ENCODE results near the gene RNASE8.

RNASE8 gene

DNA sequence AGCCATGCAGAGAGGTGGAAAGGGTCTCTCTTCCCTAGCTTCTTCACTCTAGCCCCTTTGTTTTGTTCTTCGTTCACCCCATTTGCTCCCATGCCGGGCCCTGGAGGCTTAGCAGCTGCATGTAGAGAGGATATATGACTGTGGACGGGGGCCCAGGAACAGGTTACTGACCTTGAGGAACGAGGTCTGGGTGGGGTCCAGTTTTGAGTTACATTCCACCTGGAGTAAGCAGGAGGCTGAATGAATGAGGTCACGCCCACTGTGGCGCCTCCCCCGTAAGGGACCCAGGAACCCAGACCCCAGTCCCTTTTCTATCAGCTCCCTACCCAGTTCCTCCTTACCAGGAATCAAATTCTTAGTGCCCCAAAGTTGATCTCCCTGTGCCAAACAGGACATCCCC, 39.3 kb upstream of the RNASE8 start:
- no peak overlapping the region for H3K4me3 ChIP-seq (ENCODE audit: low read length)
- no peak for DNase-seq (ENCODE audit: low read depth)
- TF ChIP-seq, protein P1, sequence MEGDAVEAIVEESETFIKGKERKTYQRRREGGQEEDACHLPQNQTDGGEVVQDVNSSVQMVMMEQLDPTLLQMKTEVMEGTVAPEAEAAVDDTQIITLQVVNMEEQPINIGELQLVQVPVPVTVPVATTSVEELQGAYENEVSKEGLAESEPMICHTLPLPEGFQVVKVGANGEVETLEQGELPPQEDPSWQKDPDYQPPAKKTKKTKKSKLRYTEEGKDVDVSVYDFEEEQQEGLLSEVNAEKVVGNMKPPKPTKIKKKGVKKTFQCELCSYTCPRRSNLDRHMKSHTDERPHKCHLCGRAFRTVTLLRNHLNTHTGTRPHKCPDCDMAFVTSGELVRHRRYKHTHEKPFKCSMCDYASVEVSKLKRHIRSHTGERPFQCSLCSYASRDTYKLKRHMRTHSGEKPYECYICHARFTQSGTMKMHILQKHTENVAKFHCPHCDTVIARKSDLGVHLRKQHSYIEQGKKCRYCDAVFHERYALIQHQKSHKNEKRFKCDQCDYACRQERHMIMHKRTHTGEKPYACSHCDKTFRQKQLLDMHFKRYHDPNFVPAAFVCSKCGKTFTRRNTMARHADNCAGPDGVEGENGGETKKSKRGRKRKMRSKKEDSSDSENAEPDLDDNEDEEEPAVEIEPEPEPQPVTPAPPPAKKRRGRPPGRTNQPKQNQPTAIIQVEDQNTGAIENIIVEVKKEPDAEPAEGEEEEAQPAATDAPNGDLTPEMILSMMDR (conservative IDR thresholded peaks at IDR 0.05; ENCODE audit: low read depth, low read length): no peak

DNA sequence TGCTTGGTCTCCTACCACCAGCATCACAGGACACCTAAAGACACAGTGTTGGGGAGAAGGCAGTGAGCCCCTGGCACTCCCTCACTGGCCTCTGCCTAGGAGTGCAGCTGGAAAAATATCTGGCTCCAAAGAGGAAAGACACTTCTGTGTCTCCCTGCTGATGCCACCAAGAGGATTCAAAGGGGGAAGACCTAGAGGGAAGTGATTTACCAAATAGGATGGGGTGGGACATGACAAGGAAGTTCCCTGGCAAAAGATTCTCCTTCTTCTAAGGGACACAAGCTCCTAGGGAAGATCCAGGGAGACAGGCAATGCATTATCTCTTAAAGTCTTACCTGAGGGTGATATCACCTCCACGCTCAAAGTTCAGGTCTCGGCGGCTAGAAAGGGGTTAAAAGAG, 38.8 kb upstream of the RNASE8 start:
- DNase-seq (ENCODE audit: low read depth): no peak

DNA sequence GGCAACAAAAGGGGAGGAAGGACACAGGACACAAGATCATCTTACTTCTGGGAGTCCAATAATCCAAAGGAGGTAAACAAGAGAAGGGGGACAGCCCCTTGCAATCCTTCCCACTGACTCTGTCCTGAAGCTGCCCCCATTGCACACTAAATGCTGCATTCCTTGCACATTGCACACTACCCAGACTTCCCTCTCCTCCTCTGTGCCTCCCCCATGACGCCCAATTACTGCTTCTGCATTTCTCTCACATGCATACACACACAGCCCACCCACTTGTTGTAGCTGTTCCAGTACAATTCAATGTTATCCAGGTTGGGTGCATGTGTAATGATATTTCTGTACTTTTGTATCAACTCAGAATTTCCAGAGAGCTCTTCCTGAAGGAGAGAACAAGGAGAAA, 38.3 kb upstream of the RNASE8 start:
- TF ChIP-seq, protein P1 (conservative IDR thresholded peaks at IDR 0.05; ENCODE audit: low read depth, low read length): no peak
- no peak for DNase-seq (ENCODE audit: low read depth)
- no peak overlapping the region for H3K4me3 ChIP-seq (ENCODE audit: low read length)

More for the DNA sequence above, 38.8 kb upstream of the RNASE8 start:
- no peak overlapping the region for H3K4me3 ChIP-seq (ENCODE audit: low read length)
- TF ChIP-seq, protein P1 (conservative IDR thresholded peaks at IDR 0.05; ENCODE audit: low read depth, low read length): no peak

- TF ChIP-seq, protein P1 (conservative IDR thresholded peaks at IDR 0.05; ENCODE audit: low read depth, low read length): no peak
- DNase-seq (ENCODE audit: low read depth): no peak
- no peak overlapping the region for H3K4me3 ChIP-seq (ENCODE audit: low read length)
These were observed 36.6 kb upstream of the RNASE8 start for GRCh38 chr14:21020977-21021545.

DNA sequence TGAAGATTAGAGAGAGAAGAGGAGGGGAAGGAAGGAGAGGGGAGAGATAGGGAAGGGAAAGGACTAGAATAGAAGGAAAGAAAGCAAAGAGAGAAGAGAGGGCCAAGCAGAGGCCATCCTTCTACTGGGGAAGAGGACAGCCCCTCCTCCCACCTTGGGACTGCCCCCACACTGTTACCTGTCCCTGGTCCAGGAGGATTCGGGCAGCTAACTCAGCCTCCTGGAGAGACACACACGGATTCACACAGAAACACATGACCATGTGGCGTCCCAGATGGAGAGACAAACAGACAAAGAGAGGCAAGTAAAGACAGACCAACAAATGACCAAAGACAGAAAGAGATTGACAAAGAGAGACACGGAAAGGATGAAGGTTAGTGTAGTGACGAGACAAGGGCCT, 34.9 kb upstream of the RNASE8 start:
- no peak for DNase-seq (ENCODE audit: low read depth)
- H3K4me3 ChIP-seq (ENCODE audit: low read length): no peak overlapping the region
- TF ChIP-seq, protein P1 (conservative IDR thresholded peaks at IDR 0.05; ENCODE audit: low read depth, low read length): no peak

DNA sequence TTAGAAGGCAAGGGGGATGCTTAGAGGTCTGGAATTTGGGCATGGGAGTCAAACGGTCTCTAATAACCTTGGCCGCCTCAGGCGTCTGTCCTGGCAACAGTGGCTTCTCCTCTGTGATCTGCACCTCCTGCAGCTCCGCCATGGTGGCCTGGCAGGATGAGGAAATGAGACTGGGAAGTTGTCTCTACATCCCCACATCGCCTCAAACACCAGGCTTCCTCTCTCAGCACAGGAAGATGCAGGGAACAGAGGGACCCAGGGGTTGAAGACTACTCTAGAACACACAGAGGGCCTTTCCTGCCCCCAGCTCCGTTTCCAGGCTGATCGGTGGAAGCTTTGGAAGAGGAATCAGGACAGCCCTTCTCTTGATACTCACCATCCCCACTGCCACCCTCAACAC, 34.4 kb upstream of the RNASE8 start:
- TF ChIP-seq, protein P1 (conservative IDR thresholded peaks at IDR 0.05; ENCODE audit: low read depth, low read length): no peak
- no peak for DNase-seq (ENCODE audit: low read depth)
- no peak overlapping the region for H3K4me3 ChIP-seq (ENCODE audit: low read length)

DNA sequence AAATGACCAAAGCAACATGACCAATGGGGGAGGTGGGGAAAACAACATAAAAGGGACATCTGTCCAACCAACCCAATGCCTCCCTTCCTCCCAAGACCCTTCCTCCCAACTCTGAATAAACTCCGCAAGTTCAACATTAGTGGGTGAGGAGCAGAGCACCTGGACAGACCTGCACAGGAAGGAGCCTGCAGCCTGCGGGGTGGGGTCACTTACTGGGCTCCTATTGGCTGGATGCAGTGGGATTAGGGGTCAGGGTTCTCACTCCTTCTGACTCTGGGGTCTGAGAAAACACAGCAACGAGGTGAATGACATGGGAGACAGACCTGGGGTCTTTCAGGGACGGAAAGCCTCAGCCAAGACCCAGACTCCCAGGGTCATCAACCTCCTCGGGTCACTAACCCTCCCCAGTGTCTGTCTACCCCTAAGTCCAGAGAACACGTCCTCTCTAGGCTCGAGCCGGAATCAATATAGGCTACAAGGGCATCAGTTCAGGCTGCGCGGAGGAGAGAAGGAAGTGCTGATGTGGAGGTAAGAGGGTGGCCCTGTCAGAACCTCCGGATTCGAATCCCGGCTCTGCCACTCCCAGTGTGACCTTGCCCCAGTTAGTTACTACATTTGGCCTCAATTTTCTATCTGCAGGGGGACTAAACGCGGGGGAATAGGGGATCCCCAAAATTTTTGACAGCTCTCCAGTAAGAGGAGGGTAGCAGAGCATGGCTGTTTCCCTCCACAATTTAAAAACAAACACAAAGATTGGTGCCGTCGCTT, 33.6 kb upstream of the RNASE8 start:
- TF ChIP-seq, protein P1 (conservative IDR thresholded peaks at IDR 0.05; ENCODE audit: low read depth, low read length): no peak

More for the DNA sequence above, 33.6 kb upstream of the RNASE8 start:
- no peak for DNase-seq (ENCODE audit: low read depth)
- H3K4me3 ChIP-seq (ENCODE audit: low read length): peak overlapping the region; percentile 49
